ENCODE data around the gene TRAT1.

- no peak for TF ChIP-seq CTCF (IDR thresholded peaks at IDR 0.05)
- no peak for TF ChIP-seq POLR2A (IDR thresholded peaks at IDR 0.05)
Measured at GRCh38 chr3:108775649-108776048, 46.9 kb upstream of the TRAT1 start.

All from body of pancreas (tissue), 4 donors.